Measurements from ENCODE around the gene SPARC. TPM values are rescaled to one million over a fixed set of nuclear protein-coding genes. Genes with fewer than 3 reads are reported as not detected.

SPARC gene, protein sequence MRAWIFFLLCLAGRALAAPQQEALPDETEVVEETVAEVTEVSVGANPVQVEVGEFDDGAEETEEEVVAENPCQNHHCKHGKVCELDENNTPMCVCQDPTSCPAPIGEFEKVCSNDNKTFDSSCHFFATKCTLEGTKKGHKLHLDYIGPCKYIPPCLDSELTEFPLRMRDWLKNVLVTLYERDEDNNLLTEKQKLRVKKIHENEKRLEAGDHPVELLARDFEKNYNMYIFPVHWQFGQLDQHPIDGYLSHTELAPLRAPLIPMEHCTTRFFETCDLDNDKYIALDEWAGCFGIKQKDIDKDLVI
- 1,000 to 10,000 TPM in 1 of 2 donors, 100 to 1,000 TPM in 1; 985 to 1,186 TPM for total RNA-seq
- 100 to 1,000 TPM; 145 to 850 TPM for polyA plus RNA-seq
- long read RNA-seq, donor 1, transcript SPARC-203 (4 exons, 864 nt) = minor isoform, 7 of 618 reads
- long read RNA-seq, donor 1, transcript SPARC-202 (4 exons, 1,598 nt) = minor isoform, 9 of 618 reads
- long read RNA-seq, donor 1, transcript SPARC-201 (10 exons, 3,701 nt) = major isoform, 388 of 618 reads
- long read RNA-seq, donor 1, partial matches to known transcripts = 164 of 618 reads
- long read RNA-seq, donor 1, other reads (novel, unspliced or antisense) = 50 of 618 reads
- long read RNA-seq, donor 2, transcript SPARC-202 (4 exons, 1,598 nt) = minor isoform, 7 of 174 reads
- long read RNA-seq, donor 2, transcript SPARC-201 (10 exons, 3,701 nt) = major isoform, 79 of 174 reads
- long read RNA-seq, donor 2, transcript SPARC-203 (4 exons, 864 nt) = minor isoform, 5 of 174 reads
- long read RNA-seq, donor 2, partial matches to known transcripts = 77 of 174 reads
- long read RNA-seq, donor 2, other reads (novel, unspliced or antisense) = 6 of 174 reads
- long read RNA-seq, donor 3, transcript SPARC-201 (10 exons, 3,701 nt) = major isoform, 152 of 397 reads
- long read RNA-seq, donor 3, transcript SPARC-202 (4 exons, 1,598 nt) = minor isoform, 11 of 397 reads
- long read RNA-seq, donor 3, partial matches to known transcripts = 199 of 397 reads
- long read RNA-seq, donor 3, other reads (novel, unspliced or antisense) = 30 of 397 reads
- long read RNA-seq, donor 4, transcript SPARC-202 (4 exons, 1,598 nt) = minor isoform, 7 of 161 reads
- long read RNA-seq, donor 4, transcript SPARC-201 (10 exons, 3,701 nt) = major isoform, 53 of 161 reads
- long read RNA-seq, donor 4, partial matches to known transcripts = 89 of 161 reads
- long read RNA-seq, donor 4, other reads (novel, unspliced or antisense) = 8 of 161 reads
- long read RNA-seq, donor 5, transcript SPARC-203 (4 exons, 864 nt) = minor isoform, 11 of 607 reads
- long read RNA-seq, donor 5, transcript SPARC-201 (10 exons, 3,701 nt) = major isoform, 340 of 607 reads
- long read RNA-seq, donor 5, transcript SPARC-202 (4 exons, 1,598 nt) = minor isoform, 12 of 607 reads
- long read RNA-seq, donor 5, partial matches to known transcripts = 185 of 607 reads
- long read RNA-seq, donor 5, other reads (novel, unspliced or antisense) = 57 of 607 reads

- TF ChIP-seq, protein P1, sequence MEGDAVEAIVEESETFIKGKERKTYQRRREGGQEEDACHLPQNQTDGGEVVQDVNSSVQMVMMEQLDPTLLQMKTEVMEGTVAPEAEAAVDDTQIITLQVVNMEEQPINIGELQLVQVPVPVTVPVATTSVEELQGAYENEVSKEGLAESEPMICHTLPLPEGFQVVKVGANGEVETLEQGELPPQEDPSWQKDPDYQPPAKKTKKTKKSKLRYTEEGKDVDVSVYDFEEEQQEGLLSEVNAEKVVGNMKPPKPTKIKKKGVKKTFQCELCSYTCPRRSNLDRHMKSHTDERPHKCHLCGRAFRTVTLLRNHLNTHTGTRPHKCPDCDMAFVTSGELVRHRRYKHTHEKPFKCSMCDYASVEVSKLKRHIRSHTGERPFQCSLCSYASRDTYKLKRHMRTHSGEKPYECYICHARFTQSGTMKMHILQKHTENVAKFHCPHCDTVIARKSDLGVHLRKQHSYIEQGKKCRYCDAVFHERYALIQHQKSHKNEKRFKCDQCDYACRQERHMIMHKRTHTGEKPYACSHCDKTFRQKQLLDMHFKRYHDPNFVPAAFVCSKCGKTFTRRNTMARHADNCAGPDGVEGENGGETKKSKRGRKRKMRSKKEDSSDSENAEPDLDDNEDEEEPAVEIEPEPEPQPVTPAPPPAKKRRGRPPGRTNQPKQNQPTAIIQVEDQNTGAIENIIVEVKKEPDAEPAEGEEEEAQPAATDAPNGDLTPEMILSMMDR (IDR thresholded peaks at IDR 0.05; ENCODE audit: control extremely low read depth, extremely low read depth) = no peak
- ATAC-seq (ENCODE audit: insufficient read depth, low FRiP score) (peak; percentile 76), DNase-seq (peak; percentile 94 to 97 (median 96))
- H3K4me1 ChIP-seq (ENCODE audit: control insufficient read depth in 5 of 5, insufficient read depth in 5 of 5, low read length in 5 of 5) = peaks cover 0 to 43% (median 24%) of the 10 kb centered on the region in 5 donors
- peak within 1 kb of the TSS; percentile 80 to 97 for H3K9ac ChIP-seq (ENCODE audit: insufficient read depth in 1 of 2, low read length in 2 of 2)
- H3K4me3 ChIP-seq = peak within 1 kb of the TSS; percentile 81
- WGBS, 2 donors = 3 to 4% methylated on average over 22 of the region's 22 CpGs
- peaks cover 0 to 10% (median 4%) of the 10 kb centered on the region in 4 donors for H3K36me3 ChIP-seq (ENCODE audit: control insufficient read depth in 4 of 4, insufficient read depth in 4 of 4, low read length in 4 of 4)
- no peaks in the 10 kb centered on the region for H3K27me3 ChIP-seq (ENCODE audit: control insufficient read depth in 3 of 3, insufficient read depth in 3 of 3, low read length in 2 of 3)
- H3K27ac ChIP-seq (ENCODE audit: low read depth in 1 of 2, low read length in 1 of 2) = peak within 1 kb of the TSS; percentile 78 to 92
- H3K9me3 ChIP-seq (ENCODE audit: control insufficient read depth in 4 of 4, insufficient read depth in 3 of 4, low read length in 3 of 4) = no peaks in the 10 kb centered on the region
Measured at GRCh38 chr5:151686674-151687407, at the start of gene SPARC. SPARC (minus strand) TSS chr5:151686915; CDS start chr5:151676188, 10,727 bp downstream.

DNA sequence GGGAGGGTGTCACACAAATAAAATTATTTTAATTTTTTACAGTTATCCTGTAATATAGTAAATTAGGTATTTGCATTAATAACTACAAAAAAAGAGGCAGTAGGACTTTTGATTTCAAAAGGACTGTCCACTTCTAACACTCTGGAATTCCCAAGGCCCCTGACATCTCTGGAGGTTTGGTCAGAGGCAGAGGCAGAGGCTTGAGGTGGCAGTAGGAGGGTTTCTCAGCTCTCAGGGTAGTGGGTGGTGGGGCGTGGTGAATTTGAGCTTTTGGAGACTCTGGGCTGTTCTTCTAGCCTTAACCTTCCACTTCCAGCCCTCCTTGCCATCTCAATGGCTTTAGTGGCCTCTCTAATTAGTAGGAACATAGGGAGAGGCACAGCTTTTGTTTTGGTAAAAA lies 48.9 kb upstream of the SPARC start:
- no peaks in the 10 kb centered on the region for H3K27me3 ChIP-seq (ENCODE audit: control insufficient read depth in 3 of 3, insufficient read depth in 3 of 3, low read length in 2 of 3)
- H3K9ac ChIP-seq (ENCODE audit: insufficient read depth in 1 of 2, low read length in 2 of 2) = no peak overlapping the region
- H3K4me3 ChIP-seq = no peak overlapping the region
- no peak for DNase-seq
- peaks cover 0 to 15% (median 6%) of the 10 kb centered on the region in 5 donors for H3K4me1 ChIP-seq (ENCODE audit: control insufficient read depth in 5 of 5, insufficient read depth in 5 of 5, low read length in 5 of 5)
- TF ChIP-seq, protein P1 (IDR thresholded peaks at IDR 0.05; ENCODE audit: control extremely low read depth, extremely low read depth) = no peak
- no peak overlapping the region for H3K27ac ChIP-seq (ENCODE audit: low read depth in 1 of 2, low read length in 1 of 2)
- no peak for ATAC-seq (ENCODE audit: insufficient read depth, low FRiP score)
- 94 to 100% methylated on average over 1 of the region's 1 CpG for WGBS, 2 donors
- no peaks in the 10 kb centered on the region for H3K9me3 ChIP-seq (ENCODE audit: control insufficient read depth in 4 of 4, insufficient read depth in 3 of 4, low read length in 3 of 4)
- peaks cover 0 to 2% (median 0%) of the 10 kb centered on the region in 4 donors for H3K36me3 ChIP-seq (ENCODE audit: control insufficient read depth in 4 of 4, insufficient read depth in 4 of 4, low read length in 4 of 4)

- H3K4me3 ChIP-seq = no peak overlapping the region
- no peaks in the 10 kb centered on the region for H3K4me1 ChIP-seq (ENCODE audit: control insufficient read depth in 5 of 5, insufficient read depth in 5 of 5, low read length in 5 of 5)
- WGBS, 2 donors = 99 to 100% methylated on average over 3 of the region's 3 CpGs
- no peak overlapping the region for H3K9ac ChIP-seq (ENCODE audit: insufficient read depth in 1 of 2, low read length in 2 of 2)
- no peaks in the 10 kb centered on the region for H3K27me3 ChIP-seq (ENCODE audit: control insufficient read depth in 3 of 3, insufficient read depth in 3 of 3, low read length in 2 of 3)
- TF ChIP-seq, protein P1 (IDR thresholded peaks at IDR 0.05; ENCODE audit: control extremely low read depth, extremely low read depth) = no peak
- DNase-seq (no peak), ATAC-seq (ENCODE audit: insufficient read depth, low FRiP score) (no peak)
- peaks cover 0 to 2% (median 0%) of the 10 kb centered on the region in 4 donors for H3K36me3 ChIP-seq (ENCODE audit: control insufficient read depth in 4 of 4, insufficient read depth in 4 of 4, low read length in 4 of 4)
- no peak overlapping the region for H3K27ac ChIP-seq (ENCODE audit: low read depth in 1 of 2, low read length in 1 of 2)
- peaks cover 0 to 2% (median under 1%) of the 10 kb centered on the region in 4 donors for H3K9me3 ChIP-seq (ENCODE audit: control insufficient read depth in 4 of 4, insufficient read depth in 3 of 4, low read length in 3 of 4)
Measured at GRCh38 chr5:151734064-151734408, 47.3 kb upstream of the SPARC start.

Data from lung (tissue), 16 donors.